Upper lobe of right lung (tissue), 1 donor: ENCODE results near the gene ROR1. TPM values are rescaled to one million over a fixed set of nuclear protein-coding genes. Genes with fewer than 3 reads are reported as not detected.

Source experiments
- ATAC-seq: fragments of 200-7000 bp; cut with Tn5 transposase; one replicate; pipeline ENCODE4 v1.9.1; 2020; ENCODE audit warnings: mild to moderate bottlenecking, moderate library complexity
- DNase-seq: peaks from one replicate; pipeline ENCODE4 v3.0.0-alpha.2; 2020
- H3K27ac ChIP-seq: fragments of 200-600 bp; one replicate; pipeline ENCODE4 v1.8.0; 2022
- H3K27me3 ChIP-seq: fragments of 200-600 bp; one replicate; pipeline ENCODE4 v1.8.0; 2022; ENCODE audit warnings: mild to moderate bottlenecking
- H3K36me3 ChIP-seq: fragments of 200-600 bp; one replicate; pipeline ENCODE4 v1.8.0; 2022
- H3K4me1 ChIP-seq: fragments of 200-600 bp; one replicate; pipeline ENCODE4 v1.8.0; 2022
- H3K4me3 ChIP-seq: fragments of 200-600 bp; one replicate; pipeline ENCODE4 v1.8.0; 2022; ENCODE audit warnings: mild to moderate bottlenecking
- H3K9me3 ChIP-seq: fragments of 200-600 bp; one replicate; pipeline ENCODE4 v1.8.0; 2022
- CTCF ChIP-seq: fragments of 200-600 bp; IDR thresholded peaks from one replicate; pipeline ENCODE4 v1.8.0; 2022; ENCODE audit warnings: antibody characterized with exemption
- intact Hi-C: fragments of 100-400 bp; cut with DNase I; formaldehyde crosslinking; loops from one replicate; pipeline ENCODE4 v1.11.0; 2022
- total RNA-seq: library from RNA; stranded (reverse); fragmentation: NEBNext Ultra II Directional; extraction: Animal tissue kit (Norgen Biotek cat#: 25700); gene quantifications from one replicate; pipeline ENCODE4 v1.2.1, GENCODE V29; 2021
- donor health status: DM: no; HTN: yes; CAD: no; lungs with severe emphysema.

The ROR1 gene
- total RNA-seq, 1 donor from 2014 or later, result 21.4 TPM

GRCh38 chr1:64133036-64133435, 359.2 kb downstream of the ROR1 start:
- H3K36me3 ChIP-seq, result no peaks in the 10 kb centered on the region
- H3K4me1 ChIP-seq, result no peaks in the 10 kb centered on the region
- intact Hi-C loops, result loop anchor here (10.0 kb wide), 1 partner anchor 518 kb away; no protein-coding TSS in a partner anchor
- no peak for ATAC-seq
- H3K27me3 ChIP-seq, result no peaks in the 10 kb centered on the region
- no peaks in the 10 kb centered on the region for H3K9me3 ChIP-seq
- TF ChIP-seq CTCF, result no peak
- DNase-seq, result no peak
- H3K4me3 ChIP-seq, result no peak overlapping the region
- no peak overlapping the region for H3K27ac ChIP-seq

GRCh38 chr1:64135462-64136223, 361.8 kb downstream of the ROR1 start:
- H3K27me3 ChIP-seq, result no peaks in the 10 kb centered on the region
- H3K9me3 ChIP-seq, result no peaks in the 10 kb centered on the region
- ATAC-seq, result no peak
- DNase-seq, result no peak
- H3K36me3 ChIP-seq, result no peaks in the 10 kb centered on the region
- no peak for TF ChIP-seq CTCF
- H3K4me3 ChIP-seq, result no peak overlapping the region
- no peak overlapping the region for H3K27ac ChIP-seq
- no peaks in the 10 kb centered on the region for H3K4me1 ChIP-seq
- intact Hi-C loops, result loop anchor here (10.0 kb wide), 1 partner anchor 521 kb away; no protein-coding TSS in a partner anchor

GRCh38 chr1:64136296-64136695, 362.5 kb downstream of the ROR1 start:
- TF ChIP-seq CTCF, result no peak
- DNase-seq (no peak), ATAC-seq (no peak)
- H3K27me3 ChIP-seq, result no peaks in the 10 kb centered on the region
- no peaks in the 10 kb centered on the region for H3K9me3 ChIP-seq
- H3K36me3 ChIP-seq, result no peaks in the 10 kb centered on the region
- no peak overlapping the region for H3K27ac ChIP-seq
- H3K4me1 ChIP-seq, result no peaks in the 10 kb centered on the region
- H3K4me3 ChIP-seq, result no peak overlapping the region
- intact Hi-C loops, result loop anchor here (10.0 kb wide), 1 partner anchor 521 kb away; no protein-coding TSS in a partner anchor

- intact Hi-C loops, result loop anchor here (10.0 kb wide), 1 partner anchor 522 kb away; no protein-coding TSS in a partner anchor
- Histone ChIP-seq H3K4me1 (no peaks in the 10 kb centered on the region), H3K36me3 (no peaks in the 10 kb centered on the region), H3K9me3 (no peaks in the 10 kb centered on the region), H3K27ac (no peak overlapping the region), H3K4me3 (no peak overlapping the region), H3K27me3 (no peaks in the 10 kb centered on the region)
- DNase-seq, result peak; percentile 63
- TF ChIP-seq CTCF, result peak; percentile 87
- ATAC-seq, result peak; percentile 94
These were observed 363.1 kb downstream of the ROR1 start for GRCh38 chr1:64136752-64137411.

GRCh38 chr1:64137412-64137803, 363.6 kb downstream of the ROR1 start:
- intact Hi-C loops, result loop anchor here (10.0 kb wide), 1 partner anchor 523 kb away; no protein-coding TSS in a partner anchor
- no peaks in the 10 kb centered on the region for H3K27me3 ChIP-seq
- no peaks in the 10 kb centered on the region for H3K36me3 ChIP-seq
- no peak for ATAC-seq
- no peak overlapping the region for H3K27ac ChIP-seq
- no peak for DNase-seq
- no peak overlapping the region for H3K4me3 ChIP-seq
- H3K9me3 ChIP-seq, result no peaks in the 10 kb centered on the region
- no peaks in the 10 kb centered on the region for H3K4me1 ChIP-seq
- TF ChIP-seq CTCF, result no peak
